GM21737 (cell line): ENCODE measurements around the gene TBC1D22A.
"Not testable (repeated sequence)": the region's sequence is repeated elsewhere in the genome, so short reads cannot be mapped to it uniquely, and the experiment has no call there.

Source experiments
- ATAC-seq: cut with Tn5 transposase; IDR thresholded peaks from one replicate; pipeline ENCODE4 v1.9.1; 2021; ENCODE audit warnings: mild to moderate bottlenecking, moderate library complexity; ENCODE audit not compliant: unreplicated experiment

Gene TBC1D22A

GRCh38 chr22:46809153-46809885, 46.9 kb downstream of the TBC1D22A start:
- no peak for ATAC-seq

GRCh38 chr22:46810856-46811786, 48.7 kb downstream of the TBC1D22A start:
- ATAC-seq: no peak

DNA sequence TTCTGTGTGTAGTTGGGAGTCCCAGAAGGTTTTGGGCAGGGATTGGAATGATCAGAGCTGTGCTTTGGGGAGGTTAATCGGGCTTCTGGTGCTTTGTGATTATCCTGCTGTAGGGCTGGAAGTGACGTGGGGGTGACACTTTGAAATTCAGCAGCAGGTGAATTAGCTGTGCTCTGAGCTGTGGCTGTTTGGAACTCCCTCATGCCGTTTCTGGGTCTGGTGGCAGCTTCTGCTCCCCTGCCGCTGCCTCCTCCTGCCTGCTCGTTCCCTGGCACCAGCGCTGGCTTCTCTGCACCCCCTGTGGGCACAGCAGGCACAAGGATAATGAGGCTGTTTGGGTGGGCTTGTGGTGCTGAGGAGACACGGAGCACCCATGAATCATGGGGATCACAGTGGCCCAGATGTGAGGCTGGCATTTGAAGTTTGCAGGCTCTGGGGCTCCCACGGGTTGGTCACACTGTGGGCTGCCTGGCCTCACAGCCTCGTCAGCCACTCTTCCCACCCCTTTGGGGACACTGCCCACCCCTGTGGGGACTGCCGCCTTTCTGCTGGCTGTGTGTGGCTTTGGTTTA, 49.7 kb downstream of the TBC1D22A start:
- ATAC-seq: no peak

DNA sequence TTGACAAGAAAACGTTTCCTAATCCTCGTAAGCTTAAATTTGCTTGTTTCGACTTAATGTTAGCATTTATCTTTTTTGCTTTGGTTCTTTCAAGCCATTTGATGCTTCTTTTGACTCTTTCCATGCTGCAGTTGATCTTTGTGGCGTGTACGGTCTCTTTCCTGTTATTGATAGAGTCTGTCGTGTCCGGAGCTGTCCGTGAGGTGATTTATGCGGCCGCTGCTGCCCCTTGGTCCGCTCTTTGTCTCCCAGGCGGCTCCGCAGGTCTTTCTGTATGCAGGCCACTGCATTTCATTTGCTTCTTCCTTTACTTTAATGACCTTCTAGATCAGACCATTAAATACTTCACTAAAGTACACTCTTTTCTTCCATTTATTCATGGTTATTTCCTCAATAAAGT, 50.3 kb downstream of the TBC1D22A start:
- ATAC-seq: no peak

DNA sequence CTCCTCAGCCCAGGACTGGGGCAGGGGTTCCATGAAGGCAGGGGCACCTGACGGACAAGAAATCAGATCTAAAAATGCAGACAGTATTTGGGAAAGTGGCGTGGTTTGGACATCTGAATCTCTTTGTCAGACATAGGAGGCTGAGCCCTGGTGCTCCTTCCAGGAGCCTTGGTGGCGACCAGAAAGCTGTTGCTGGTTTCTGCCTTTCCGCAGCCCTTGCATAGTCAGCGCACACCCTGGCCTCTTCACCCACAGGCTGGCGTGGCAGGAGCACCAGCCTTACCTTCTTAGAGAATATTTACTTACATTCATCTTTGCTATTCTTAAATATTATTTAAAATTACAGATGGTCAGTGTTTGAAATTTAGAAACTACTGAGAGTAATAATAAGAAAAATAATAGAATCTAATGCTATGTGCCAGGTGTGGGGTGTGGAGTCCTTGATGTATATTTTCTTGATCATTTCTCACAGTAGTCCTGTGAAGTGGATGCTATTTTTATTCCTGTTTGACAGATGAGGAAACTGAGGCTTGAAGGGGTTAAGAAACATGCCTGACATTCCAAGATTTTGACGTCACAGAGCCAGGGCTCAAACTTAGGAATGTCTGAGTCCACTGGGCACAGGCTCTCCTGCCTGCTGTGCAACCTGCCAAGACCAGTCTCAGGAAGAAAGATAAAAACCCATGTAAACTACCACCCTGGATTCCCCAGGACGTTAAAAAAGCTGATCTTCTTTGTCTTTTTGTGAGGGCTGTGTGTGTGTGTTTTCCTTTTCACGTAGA, 51.6 kb downstream of the TBC1D22A start:
- ATAC-seq: no peak

GRCh38 chr22:46815132-46815531, 52.7 kb downstream of the TBC1D22A start:
- no peak for ATAC-seq

GRCh38 chr22:46815559-46815895, 53.1 kb downstream of the TBC1D22A start:
- ATAC-seq: no peak

DNA sequence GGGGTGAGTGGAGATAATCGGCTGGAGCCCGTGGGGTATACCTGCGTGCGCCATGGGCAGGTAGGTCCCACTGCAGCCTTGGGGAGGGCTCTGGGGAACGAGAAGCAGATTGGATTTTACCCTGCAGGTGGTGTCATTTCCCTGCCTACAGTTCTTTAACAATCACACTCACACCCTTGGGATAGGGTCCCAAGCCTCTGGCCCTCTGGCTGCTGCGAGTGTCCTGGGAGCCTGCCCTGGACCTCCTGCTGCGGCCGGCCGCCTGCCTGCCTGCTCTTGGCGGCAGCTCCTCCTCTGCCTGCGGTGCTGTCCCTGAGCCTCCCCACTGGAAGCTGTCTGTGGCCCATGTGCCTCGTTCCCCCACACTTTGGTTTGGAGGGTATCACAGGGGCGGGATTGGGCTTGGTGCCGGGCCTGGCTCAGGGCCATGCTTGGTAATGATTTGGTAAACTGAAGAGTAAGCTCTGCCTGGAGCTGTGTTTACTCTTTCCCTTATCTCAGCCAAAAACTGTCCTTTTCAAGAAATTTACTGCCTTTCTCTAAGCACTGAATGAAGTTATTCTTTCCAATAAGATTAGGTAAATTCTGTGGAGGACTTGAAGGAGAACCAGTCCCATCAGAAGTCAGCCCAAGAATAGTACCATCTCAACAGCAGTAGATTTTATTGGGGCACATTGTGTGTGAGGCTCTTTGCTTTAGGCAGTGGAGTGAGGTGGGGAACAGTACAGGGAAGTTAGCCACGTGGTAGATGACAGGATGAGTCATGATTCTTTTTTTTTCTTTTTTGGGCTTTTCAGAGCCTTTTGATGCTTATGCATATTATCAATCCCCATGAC, 53.7 kb downstream of the TBC1D22A start:
- no peak for ATAC-seq

- ATAC-seq: not testable (repeated sequence)
These were observed 54.9 kb downstream of the TBC1D22A start for GRCh38 chr22:46817390-46817789.

GRCh38 chr22:46823248-46823647, 60.8 kb downstream of the TBC1D22A start:
- no peak for ATAC-seq

DNA sequence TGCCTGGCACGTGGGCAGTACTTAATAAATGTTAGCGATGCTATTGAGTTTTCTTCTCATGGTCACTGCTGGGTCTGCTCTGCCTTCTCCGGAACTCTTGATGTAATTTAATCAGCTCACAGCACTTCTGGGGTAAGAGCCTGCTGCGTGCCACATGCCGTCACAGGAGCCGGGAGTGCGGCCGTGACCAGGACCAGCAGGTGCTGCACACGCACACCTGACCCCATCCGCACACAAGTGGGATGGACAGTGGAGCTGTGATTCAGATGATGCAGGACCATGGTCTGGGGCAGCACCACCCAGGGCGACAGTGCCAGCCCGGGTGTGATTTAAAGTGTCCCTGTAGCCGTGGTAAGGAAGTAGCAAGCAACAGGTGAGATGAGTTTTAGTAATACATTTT, 61.2 kb downstream of the TBC1D22A start:
- no peak for ATAC-seq

- ATAC-seq: no peak
These were observed 62.0 kb downstream of the TBC1D22A start for GRCh38 chr22:46824344-46824909.

GRCh38 chr22:46824980-46825544, 62.6 kb downstream of the TBC1D22A start:
- no peak for ATAC-seq

GRCh38 chr22:46826438-46827135, 64.1 kb downstream of the TBC1D22A start:
- ATAC-seq: no peak

DNA sequence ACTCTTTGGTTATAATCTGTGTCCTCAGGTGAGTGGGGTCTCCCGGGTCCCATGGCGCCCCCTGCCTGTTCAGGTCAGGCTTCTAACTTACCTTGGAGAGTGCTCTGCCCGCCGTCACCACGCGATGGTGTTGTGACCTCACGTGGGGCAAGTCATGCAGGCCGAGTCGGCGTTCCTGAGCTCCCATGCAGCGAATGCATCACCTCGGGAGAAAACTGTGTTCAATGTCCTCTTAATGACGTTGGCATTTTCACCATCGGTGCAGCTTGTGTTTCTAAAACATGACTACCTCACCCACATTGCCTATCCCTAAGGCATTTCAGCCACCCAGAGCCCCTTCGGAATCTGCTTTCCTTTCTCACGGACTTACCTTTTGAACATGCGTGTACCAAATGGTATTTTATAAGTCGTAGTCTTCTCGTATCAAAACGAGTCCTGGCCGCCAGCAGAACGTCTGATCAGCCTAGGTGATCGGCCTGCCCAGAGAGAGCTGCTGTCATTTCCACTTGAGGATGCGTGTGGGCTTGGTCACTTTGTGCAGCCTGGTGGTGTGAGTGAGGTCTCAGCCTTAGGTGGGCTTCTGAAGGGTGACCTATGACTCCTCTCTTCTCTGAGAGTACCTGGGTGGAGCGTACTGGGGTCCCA, 64.8 kb downstream of the TBC1D22A start:
- no peak for ATAC-seq

DNA sequence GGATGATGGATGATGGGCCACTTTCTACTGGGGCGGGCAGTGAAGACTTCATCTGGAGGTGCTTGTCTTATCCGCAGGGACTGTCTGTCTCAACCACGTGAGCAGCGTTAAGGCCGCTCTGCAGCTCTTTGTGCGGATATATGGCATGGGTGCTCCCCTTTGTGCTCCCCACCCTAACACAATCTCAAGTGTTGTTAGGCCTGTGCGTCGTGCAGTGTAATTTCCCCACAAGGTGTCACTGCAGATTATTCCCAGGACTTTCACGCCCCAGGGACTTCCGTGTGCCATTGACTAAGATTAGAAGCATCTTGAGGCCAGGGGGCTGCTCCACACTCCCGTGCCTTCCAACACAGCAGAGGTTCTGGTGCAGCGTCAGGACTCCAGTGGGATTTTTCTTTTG, 65.3 kb downstream of the TBC1D22A start:
- ATAC-seq: no peak

DNA sequence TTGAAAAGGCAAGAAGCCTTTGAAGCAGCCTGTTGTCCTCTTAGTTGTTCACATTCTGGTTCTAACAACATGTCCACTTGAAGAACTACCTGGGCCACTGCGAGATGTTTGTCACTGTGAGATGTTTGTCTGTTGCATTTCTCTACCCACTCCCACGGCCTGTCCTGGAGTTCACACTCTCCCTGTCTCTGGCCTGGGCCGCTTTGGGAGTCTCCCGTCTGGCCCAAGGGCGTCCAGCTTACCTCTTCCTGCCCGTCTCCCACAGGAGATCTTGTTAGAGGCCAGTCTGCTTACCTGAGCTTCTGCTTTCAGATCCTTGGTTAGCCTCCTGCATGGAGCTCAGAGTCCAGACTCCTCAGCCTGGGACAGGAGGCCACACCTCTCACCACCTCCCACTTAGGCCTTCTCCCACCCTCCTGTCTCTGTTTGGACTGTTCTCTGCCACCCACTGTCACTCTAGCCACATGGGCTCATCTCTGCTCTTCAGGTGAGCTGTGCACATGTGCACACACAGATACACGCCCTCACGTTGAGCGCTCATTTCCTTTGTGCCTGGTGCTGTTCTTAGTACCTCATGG, 66.0 kb downstream of the TBC1D22A start:
- no peak for ATAC-seq
